Fibroblast of the aortic adventitia (primary cell): Measurements from ENCODE around the gene ITGAE. TPM values are rescaled to one million over a fixed set of nuclear protein-coding genes. Genes with fewer than 3 reads are reported as not detected.
A peak's percentile ranks its signal among the peaks of the same experiment; 100 is the strongest.

ENCODE experiments used
- DNase-seq: peaks from one replicate; pipeline ENCODE4 v3.0.0-alpha.2; 2010; ENCODE audit warnings: low read depth
- H3K4me3 ChIP-seq: 2 replicates; pipeline ENCODE4 v1.5.1; 2011; ENCODE audit warnings: low read depth, mild to moderate bottlenecking, control low read depth, low read length, moderate library complexity
- total RNA-seq: library from RNA; depleted of rRNA; stranded (reverse); fragments of >200 nt; gene quantifications from 2 replicates; pipeline ENCODE4 v1.2.3, GENCODE V29; 2012; ENCODE audit warnings: low replicate concordance
- TF ChIP-seq, protein P1 (sequence below): IDR thresholded peaks from 2 replicates; pipeline ENCODE4 v1.5.1; 2011; ENCODE audit warnings: mild to moderate bottlenecking, low read length, control low read depth, inconsistent platforms; ENCODE audit not compliant: insufficient read depth

ITGAE gene
- total RNA-seq, 1 donor, result 37.4 TPM

GRCh38 chr17:3668279-3669084 is 132.5 kb downstream of the ITGAE start, which contains the start of the genes EMC6 and TAX1BP3:
TSS of gene EMC6 (plus strand) at chr17:3668812. CDS start at chr17:3669147, 335 bp downstream.
TSS of gene TAX1BP3 (minus strand) at chr17:3668578. CDS start at chr17:3668526, 52 bp downstream.
- TF ChIP-seq, protein P1, sequence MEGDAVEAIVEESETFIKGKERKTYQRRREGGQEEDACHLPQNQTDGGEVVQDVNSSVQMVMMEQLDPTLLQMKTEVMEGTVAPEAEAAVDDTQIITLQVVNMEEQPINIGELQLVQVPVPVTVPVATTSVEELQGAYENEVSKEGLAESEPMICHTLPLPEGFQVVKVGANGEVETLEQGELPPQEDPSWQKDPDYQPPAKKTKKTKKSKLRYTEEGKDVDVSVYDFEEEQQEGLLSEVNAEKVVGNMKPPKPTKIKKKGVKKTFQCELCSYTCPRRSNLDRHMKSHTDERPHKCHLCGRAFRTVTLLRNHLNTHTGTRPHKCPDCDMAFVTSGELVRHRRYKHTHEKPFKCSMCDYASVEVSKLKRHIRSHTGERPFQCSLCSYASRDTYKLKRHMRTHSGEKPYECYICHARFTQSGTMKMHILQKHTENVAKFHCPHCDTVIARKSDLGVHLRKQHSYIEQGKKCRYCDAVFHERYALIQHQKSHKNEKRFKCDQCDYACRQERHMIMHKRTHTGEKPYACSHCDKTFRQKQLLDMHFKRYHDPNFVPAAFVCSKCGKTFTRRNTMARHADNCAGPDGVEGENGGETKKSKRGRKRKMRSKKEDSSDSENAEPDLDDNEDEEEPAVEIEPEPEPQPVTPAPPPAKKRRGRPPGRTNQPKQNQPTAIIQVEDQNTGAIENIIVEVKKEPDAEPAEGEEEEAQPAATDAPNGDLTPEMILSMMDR, result no peak
- DNase-seq, result peak; percentile 98
- H3K4me3 ChIP-seq, result peak within 1 kb of the TSS; percentile 94

GRCh38 chr17:3667366-3668278 is 133.4 kb downstream of the ITGAE start:
- TF ChIP-seq, protein P1, result no peak
- peak; percentile 92 for DNase-seq

GRCh38 chr17:3666516-3666915 is 134.5 kb downstream of the ITGAE start:
- no peak for DNase-seq
- TF ChIP-seq, protein P1, result no peak
- H3K4me3 ChIP-seq, result peak overlapping the region; percentile 61

More at GRCh38 chr17:3667366-3668278, 133.4 kb downstream of the ITGAE start:
- H3K4me3 ChIP-seq, result peak overlapping the region; percentile 88

DNA sequence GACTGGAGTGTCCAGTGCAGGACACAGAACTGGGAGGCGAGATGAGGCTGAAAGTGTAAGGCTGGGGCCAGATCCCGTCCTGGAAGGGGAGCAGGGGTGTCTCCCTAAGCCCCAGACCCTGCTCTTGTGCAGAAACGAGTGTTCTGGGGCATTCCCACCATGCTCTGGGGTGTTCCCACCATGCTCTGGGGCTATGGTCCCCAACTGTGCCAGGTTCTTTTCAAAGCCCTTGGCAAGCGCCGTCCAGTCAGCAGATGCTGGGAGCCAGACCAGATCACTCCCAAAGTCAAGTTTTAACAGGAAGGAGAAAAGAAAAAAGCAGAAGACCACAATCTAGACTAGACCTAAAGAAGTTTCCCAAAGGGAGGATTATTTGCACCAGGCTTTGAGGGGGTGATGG is 135.2 kb downstream of the ITGAE start:
- TF ChIP-seq, protein P1, result no peak
- DNase-seq, result no peak
- H3K4me3 ChIP-seq, result peak overlapping the region; percentile 61

Other genes starting within 250 kb of the ITGAE start
- 1.5 and 1.9 TPM in 2 replicates for gene TRPV3, start 243.4 kb downstream of the ITGAE start, total RNA-seq
- 2.3 and 16.0 TPM in 2 replicates for gene TRPV1, start 191.8 kb downstream of the ITGAE start, total RNA-seq
- gene SHPK, start 164.9 kb downstream of the ITGAE start, total RNA-seq, result 2.9 and 15.0 TPM in 2 replicates
- gene CTNS, start 164.4 kb downstream of the ITGAE start, total RNA-seq, result 13.3 and 27.7 TPM in 2 replicates
- 87.5 and 222 TPM in 2 replicates for gene TAX1BP3, start 132.6 kb downstream of the ITGAE start, total RNA-seq
- 17.9 TPM in 1 of 2 replicates, not detected in the other for gene EMC6, start 132.4 kb downstream of the ITGAE start, total RNA-seq
- 0.27 and 1.2 TPM in 2 replicates for gene P2RX5, start 105.0 kb downstream of the ITGAE start, total RNA-seq
- gene HASPIN, start 77.3 kb downstream of the ITGAE start, total RNA-seq, result 0.49 and 10.5 TPM in 2 replicates
- 17.1 and 22.9 TPM in 2 replicates for gene NCBP3, start 45.1 kb upstream of the ITGAE start, total RNA-seq
- 8.3 and 17.7 TPM in 2 replicates for gene CAMKK1, start 91.9 kb upstream of the ITGAE start, total RNA-seq
- gene P2RX1, start 115.3 kb upstream of the ITGAE start, total RNA-seq, result not detected in 2 replicates
- 2.0 and 2.3 TPM in 2 replicates for gene ATP2A3, start 163.2 kb upstream of the ITGAE start, total RNA-seq